PC-3 (cell line): ENCODE measurements around the gene ACTR6. TPM values are rescaled to one million over a fixed set of nuclear protein-coding genes. Genes with fewer than 3 reads are reported as not detected.

Source experiments
- ATAC-seq: fragments of 200-7000 bp; cut with Tn5 transposase; 2 replicates; pipeline ENCODE4 v1.9.1; 2020; ENCODE audit warnings: mild to moderate bottlenecking, moderate library complexity
- BruUV-seq: library from RNA; stranded (reverse); fragments of 400-500 nt; replicated peaks from 2 replicates; lab custom pipeline; 2021; lab: Mats Ljungman, UMichigan
- CTCF ChIA-PET: fragments of 300-600 bp; sonication (Branson Sonifier 250); formaldehyde crosslinking; loops from one replicate; lab custom pipeline; 2022; ENCODE audit warnings: antibody characterized with exemption; lab: Charles Lee
- POLR2A ChIA-PET: fragments of 300-600 bp; sonication (Branson Sonifier 250); formaldehyde crosslinking; loops from one replicate; lab custom pipeline; 2022; ENCODE audit warnings: antibody characterized with exemption; ENCODE audit not compliant: unreplicated experiment; lab: Charles Lee
- DNase-seq: peaks from one replicate; pipeline ENCODE4 v3.0.0-alpha.2; 2015
- H2AFZ ChIP-seq: fragments of 300-600 bp; sonication (generic); 2 replicates; pipeline ENCODE4 v1.6.0; 2016; ENCODE audit warnings: antibody characterized with exemption, low read length
- H3F3A ChIP-seq: fragments of 300-600 bp; sonication (generic); one replicate; pipeline ENCODE4 v1.6.0; 2017; ENCODE audit warnings: antibody characterized with exemption, low read length, control low read depth, mild to moderate bottlenecking; ENCODE audit not compliant: unreplicated experiment
- H3K27ac ChIP-seq: fragments of 300-600 bp; sonication (generic); 2 replicates; pipeline ENCODE4 v1.5.1; 2016; ENCODE audit warnings: mild to moderate bottlenecking, low read length
- H3K27me3 ChIP-seq: fragments of 300-600 bp; sonication (generic); 2 replicates; pipeline ENCODE4 v1.6.1; 2016; ENCODE audit warnings: low read length, mixed read lengths
- H3K36me3 ChIP-seq: fragments of 300-600 bp; sonication (generic); 2 replicates; pipeline ENCODE4 v1.6.1; 2016; ENCODE audit warnings: low read depth, mixed run types, low read length, mixed read lengths
- H3K4me1 ChIP-seq: fragments of 300-600 bp; sonication (generic); 2 replicates; pipeline ENCODE4 v1.5.1; 2016; ENCODE audit warnings: low read length; ENCODE audit not compliant: insufficient read depth
- H3K4me2 ChIP-seq: fragments of 300-600 bp; sonication (generic); 2 replicates; pipeline ENCODE4 v1.6.0; 2016; ENCODE audit warnings: low read length
- H3K4me3 ChIP-seq: fragments of 300-600 bp; sonication (generic); 2 replicates; pipeline ENCODE4 v1.5.1; 2016; ENCODE audit warnings: mild to moderate bottlenecking, low read length, mixed read lengths
- H3K79me2 ChIP-seq: fragments of 300-600 bp; sonication (generic); 2 replicates; pipeline ENCODE4 v1.6.1; 2017; ENCODE audit warnings: low read length, mixed read lengths
- H3K9ac ChIP-seq: fragments of 300-600 bp; sonication (generic); 2 replicates; pipeline ENCODE4 v1.6.0; 2016; ENCODE audit warnings: mild to moderate bottlenecking, low read length
- H3K9me2 ChIP-seq: fragments of 300-600 bp; sonication (generic); replicated peaks from 2 replicates; pipeline ENCODE4 v1.6.1; 2016; ENCODE audit warnings: mixed run types, low read length, mixed read lengths
- H3K9me3 ChIP-seq: fragments of 300-600 bp; sonication (generic); 2 replicates; pipeline ENCODE4 v1.6.1; 2016; ENCODE audit warnings: low read length, mixed read lengths
- H4K20me1 ChIP-seq: fragments of 300-600 bp; sonication (generic); 2 replicates; pipeline ENCODE4 v1.6.1; 2016; ENCODE audit warnings: low read length, mixed read lengths
- EZH2 ChIP-seq: fragments of 300-600 bp; sonication (generic); IDR thresholded peaks from one replicate; pipeline ENCODE4 v1.6.1; 2017; ENCODE audit warnings: antibody characterized with exemption, mild to moderate bottlenecking, low read length; ENCODE audit not compliant: unreplicated experiment
- EZH2phosphoT487 ChIP-seq: fragments of 300-600 bp; sonication (generic); IDR thresholded peaks from 2 replicates; pipeline ENCODE4 v1.6.1; 2018; ENCODE audit warnings: mild to moderate bottlenecking, antibody characterized with exemption, low read length, borderline replicate concordance
- intact Hi-C: fragments of 100-400 bp; cut with micrococcal nuclease; formaldehyde crosslinking; loops from 2 replicates; pipeline ENCODE4 v1.9.0; 2023
- total RNA-seq: library from RNA; depleted of rRNA; stranded (reverse); fragments of >200 nt; gene quantifications from 2 replicates; pipeline ENCODE4 v1.2.3, GENCODE V29; 2014
- TF ChIP-seq, protein P1 (sequence below): fragments of 300-600 bp; sonication (generic); conservative IDR thresholded peaks from 2 replicates; pipeline ENCODE4 v1.5.1; 2017; ENCODE audit warnings: antibody characterized with exemption, low read depth, mild to moderate bottlenecking, low read length

The ACTR6 gene
- total RNA-seq, 1 experiment from 2014 or later: 21.2 TPM

GRCh38 chr12:100158535-100158934 lies 42.1 kb upstream of the ACTR6 start:
- TF ChIP-seq, protein P1, sequence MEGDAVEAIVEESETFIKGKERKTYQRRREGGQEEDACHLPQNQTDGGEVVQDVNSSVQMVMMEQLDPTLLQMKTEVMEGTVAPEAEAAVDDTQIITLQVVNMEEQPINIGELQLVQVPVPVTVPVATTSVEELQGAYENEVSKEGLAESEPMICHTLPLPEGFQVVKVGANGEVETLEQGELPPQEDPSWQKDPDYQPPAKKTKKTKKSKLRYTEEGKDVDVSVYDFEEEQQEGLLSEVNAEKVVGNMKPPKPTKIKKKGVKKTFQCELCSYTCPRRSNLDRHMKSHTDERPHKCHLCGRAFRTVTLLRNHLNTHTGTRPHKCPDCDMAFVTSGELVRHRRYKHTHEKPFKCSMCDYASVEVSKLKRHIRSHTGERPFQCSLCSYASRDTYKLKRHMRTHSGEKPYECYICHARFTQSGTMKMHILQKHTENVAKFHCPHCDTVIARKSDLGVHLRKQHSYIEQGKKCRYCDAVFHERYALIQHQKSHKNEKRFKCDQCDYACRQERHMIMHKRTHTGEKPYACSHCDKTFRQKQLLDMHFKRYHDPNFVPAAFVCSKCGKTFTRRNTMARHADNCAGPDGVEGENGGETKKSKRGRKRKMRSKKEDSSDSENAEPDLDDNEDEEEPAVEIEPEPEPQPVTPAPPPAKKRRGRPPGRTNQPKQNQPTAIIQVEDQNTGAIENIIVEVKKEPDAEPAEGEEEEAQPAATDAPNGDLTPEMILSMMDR: no peak
- TF ChIP-seq EZH2 (no peak), EZH2phosphoT487 (no peak)
- no peak for DNase-seq
- BruUV-seq: no TSS peak
- Histone ChIP-seq H2AFZ (no peak overlapping the region), H3K36me3 (no peaks in the 10 kb centered on the region), H3K9me2 (no peaks in the 10 kb centered on the region), H3K27ac (no peak overlapping the region), H3K27me3 (no peaks in the 10 kb centered on the region), H3K4me1 (peaks cover 4% of the 10 kb centered on the region; the same call in 1 of the 2 replicates), H3K9ac (no peak overlapping the region), H3F3A (no peaks in the 10 kb centered on the region), H3K4me3 (no peak overlapping the region), H3K9me3 (no peaks in the 10 kb centered on the region), H4K20me1 (no peaks in the 10 kb centered on the region), H3K79me2 (no peaks in the 10 kb centered on the region), H3K4me2 (no peak overlapping the region)
- POLR2A ChIA-PET: no interaction called here
- intact Hi-C loops: no loop called here
- CTCF ChIA-PET: no interaction called here
- ATAC-seq: no peak

GRCh38 chr12:100159391-100160104 lies 41.1 kb upstream of the ACTR6 start:
- TF ChIP-seq EZH2phosphoT487: no peak
- no peak for TF ChIP-seq EZH2
- TF ChIP-seq, protein P1: no peak
- intact Hi-C loops: loop anchor here (5.0 kb wide), 1 partner anchor 63 kb away; no protein-coding TSS in a partner anchor
- CTCF ChIA-PET: interaction anchor here (0.6 kb wide), 1 partner anchor 13 kb away, joined by 4 read pairs; no protein-coding TSS in a partner anchor
- peaks cover 11% of the 10 kb centered on the region for H3K4me1 ChIP-seq
- no peak overlapping the region for H3K9ac ChIP-seq
- H3F3A ChIP-seq: no peaks in the 10 kb centered on the region
- H3K27ac ChIP-seq: no peak overlapping the region
- H4K20me1 ChIP-seq: no peaks in the 10 kb centered on the region
- no peak overlapping the region for H2AFZ ChIP-seq
- DNase-seq: no peak
- no peaks in the 10 kb centered on the region for H3K27me3 ChIP-seq
- no peak for ATAC-seq
- H3K36me3 ChIP-seq: no peaks in the 10 kb centered on the region
- no TSS peak for BruUV-seq
- no peaks in the 10 kb centered on the region for H3K79me2 ChIP-seq
- POLR2A ChIA-PET: no interaction called here
- no peak overlapping the region for H3K4me3 ChIP-seq
- no peaks in the 10 kb centered on the region for H3K9me3 ChIP-seq
- no peak overlapping the region for H3K4me2 ChIP-seq
- H3K9me2 ChIP-seq: no peaks in the 10 kb centered on the region
